ENCODE results near the gene CAD.
A peak's percentile ranks its signal among the peaks of the same experiment; 100 is the strongest.

Gene CAD

DNA sequence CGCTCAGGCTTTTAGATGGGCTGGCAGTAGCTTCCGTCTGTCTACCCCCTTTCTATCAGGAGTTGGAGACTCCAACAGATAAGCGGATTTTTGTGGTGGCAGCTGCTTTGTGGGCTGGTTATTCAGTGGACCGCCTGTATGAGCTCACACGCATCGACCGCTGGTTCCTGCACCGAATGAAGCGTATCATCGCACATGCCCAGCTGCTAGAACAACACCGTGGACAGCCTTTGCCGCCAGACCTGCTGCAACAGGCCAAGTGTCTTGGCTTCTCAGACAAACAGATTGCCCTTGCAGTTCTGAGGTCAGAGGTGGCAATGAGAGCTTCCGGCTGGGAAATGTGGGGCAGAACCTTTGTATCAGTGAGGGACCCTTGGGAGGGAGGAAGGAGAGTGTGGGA, 14.8 kb downstream of the CAD start:
- DNase-seq, result no peak

- no peak for DNase-seq
Observed at GRCh38 chr2:27233341-27233740, 16.2 kb downstream of the CAD start.

DNA sequence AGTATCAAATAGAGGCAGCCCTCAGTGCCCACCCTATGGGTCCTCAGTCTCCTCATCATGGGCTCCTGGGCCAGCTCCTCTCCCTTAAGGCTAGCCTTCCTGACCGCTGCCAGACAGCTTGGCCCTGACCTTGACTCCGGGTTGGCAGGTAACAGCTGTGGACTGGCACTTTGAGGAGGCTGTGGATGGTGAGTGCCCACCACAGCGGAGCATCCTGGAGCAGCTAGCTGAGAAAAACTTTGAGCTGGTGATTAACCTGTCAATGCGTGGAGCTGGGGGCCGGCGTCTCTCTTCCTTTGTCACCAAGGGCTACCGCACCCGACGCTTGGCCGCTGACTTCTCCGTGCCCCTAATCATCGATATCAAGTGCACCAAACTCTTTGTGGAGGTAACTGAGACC, 19.0 kb downstream of the CAD start:
- no peak for DNase-seq

DNA sequence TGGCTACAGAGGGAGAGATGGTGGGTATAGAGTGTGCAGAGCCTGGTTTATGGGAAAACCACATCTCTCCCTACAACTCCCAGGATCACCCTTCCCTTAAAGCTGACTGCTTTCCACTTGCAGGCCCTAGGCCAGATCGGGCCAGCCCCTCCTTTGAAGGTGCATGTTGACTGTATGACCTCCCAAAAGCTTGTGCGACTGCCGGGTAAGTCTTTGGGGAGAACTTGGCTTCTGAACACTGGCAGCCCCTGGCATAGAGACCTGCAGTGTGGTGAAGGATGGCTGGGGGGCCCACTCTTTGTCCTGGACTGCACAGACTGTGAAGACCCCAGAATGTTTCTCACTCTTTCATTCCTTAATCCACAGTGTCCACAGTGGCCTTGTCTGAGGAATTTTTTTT, 19.5 kb downstream of the CAD start:
- no peak for DNase-seq

DNA sequence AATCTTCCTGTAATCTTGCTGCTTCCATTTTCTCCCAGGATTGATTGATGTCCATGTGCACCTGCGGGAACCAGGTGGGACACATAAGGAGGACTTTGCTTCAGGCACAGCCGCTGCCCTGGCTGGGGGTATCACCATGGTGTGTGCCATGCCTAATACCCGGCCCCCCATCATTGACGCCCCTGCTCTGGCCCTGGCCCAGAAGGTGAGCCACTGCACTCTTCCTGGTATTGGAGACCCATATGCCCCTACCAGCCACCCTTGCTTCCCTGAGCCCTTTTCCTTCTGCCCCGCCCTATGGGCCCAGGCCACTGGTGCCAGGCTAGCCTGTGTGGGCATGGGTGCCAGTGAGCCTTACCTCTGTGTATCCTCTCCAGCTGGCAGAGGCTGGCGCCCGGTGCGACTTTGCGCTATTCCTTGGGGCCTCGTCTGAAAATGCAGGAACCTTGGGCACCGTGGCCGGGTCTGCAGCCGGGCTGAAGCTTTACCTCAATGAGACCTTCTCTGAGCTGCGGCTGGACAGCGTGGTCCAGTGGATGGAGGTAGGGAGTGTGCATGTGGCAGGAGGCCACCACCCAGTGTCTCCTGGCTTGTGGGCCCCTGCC, 20.3 kb downstream of the CAD start:
- DNase-seq, result no peak

- no peak for DNase-seq
Observed at GRCh38 chr2:27238976-27239375, 21.8 kb downstream of the CAD start.

DNA sequence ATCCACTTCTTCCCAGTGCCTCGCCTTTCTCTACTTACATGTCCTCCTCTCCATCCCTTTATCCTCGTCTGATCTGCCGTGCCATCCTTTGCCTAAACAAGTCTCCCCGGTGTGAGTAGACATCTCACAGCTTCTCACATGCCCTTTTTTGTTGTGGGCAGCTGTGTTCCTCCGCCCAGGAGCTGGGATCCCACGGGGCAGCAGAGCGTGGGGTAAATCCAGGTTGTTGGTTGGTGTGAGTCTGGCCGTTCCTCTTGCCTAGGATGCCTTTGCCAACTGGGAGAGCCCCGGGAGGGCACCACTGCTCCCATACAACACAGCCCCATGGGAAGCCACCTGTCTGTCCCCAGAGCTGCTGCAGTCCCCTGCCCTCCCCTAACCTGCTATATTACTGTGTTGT, 23.2 kb downstream of the CAD start:
- no peak for DNase-seq

DNA sequence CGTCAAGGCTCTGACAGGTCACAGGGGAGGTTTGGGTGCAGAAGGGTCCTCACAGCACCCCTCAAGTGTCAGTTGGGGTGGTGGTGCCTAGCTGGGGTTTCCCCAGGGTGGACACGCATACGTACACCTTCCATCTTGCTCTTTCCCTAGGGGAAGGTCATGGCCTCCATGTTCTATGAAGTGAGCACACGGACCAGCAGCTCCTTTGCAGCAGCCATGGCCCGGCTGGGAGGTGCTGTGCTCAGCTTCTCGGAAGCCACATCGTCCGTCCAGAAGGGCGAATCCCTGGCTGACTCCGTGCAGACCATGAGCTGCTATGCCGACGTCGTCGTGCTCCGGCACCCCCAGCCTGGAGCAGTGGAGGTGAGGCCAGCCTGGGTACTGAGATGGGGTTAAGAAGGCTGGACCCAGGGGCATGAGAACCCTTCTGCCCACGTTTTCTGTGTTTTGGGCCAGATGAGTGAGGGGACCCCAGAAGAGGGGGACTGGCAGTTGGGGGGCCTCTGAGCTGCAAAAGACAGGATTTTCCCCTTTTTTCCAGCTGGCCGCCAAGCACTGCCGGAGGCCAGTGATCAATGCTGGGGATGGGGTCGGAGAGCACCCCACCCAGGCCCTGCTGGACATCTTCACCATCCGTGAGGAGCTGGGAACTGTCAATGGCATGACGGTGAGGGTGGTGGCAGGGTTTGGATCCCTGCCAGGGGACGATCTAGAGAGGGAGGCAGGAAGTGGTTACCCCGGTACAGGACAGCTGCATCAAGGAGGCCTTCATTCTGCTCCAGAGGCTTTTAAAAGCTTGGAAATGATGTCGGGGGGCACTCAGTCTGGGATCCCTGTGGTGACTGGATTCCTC, 24.8 kb downstream of the CAD start:
- DNase-seq, result no peak

GRCh38 chr2:27242614-27242951, 25.4 kb downstream of the CAD start:
- DNase-seq, result no peak

- DNase-seq, result no peak
Observed at GRCh38 chr2:27243391-27244130, 26.4 kb downstream of the CAD start.

- no peak for DNase-seq
Observed at GRCh38 chr2:27245116-27245515, 27.9 kb downstream of the CAD start.

- no peak for DNase-seq
Observed at GRCh38 chr2:27245626-27246025, 28.5 kb downstream of the CAD start.

GRCh38 chr2:27247893-27248292, 30.7 kb downstream of the CAD start:
- DNase-seq, result no peak

- DNase-seq, result no peak
Observed at GRCh38 chr2:27249159-27249890, 32.2 kb downstream of the CAD start.

- peak; percentile 17 for DNase-seq
Observed at GRCh38 chr2:27249891-27250651, 32.9 kb downstream of the CAD start.

GRCh38 chr2:27250652-27251379, 33.6 kb downstream of the CAD start:
- DNase-seq, result no peak

- no peak for DNase-seq
Observed at GRCh38 chr2:27251766-27252165, 34.6 kb downstream of the CAD start.

DNA sequence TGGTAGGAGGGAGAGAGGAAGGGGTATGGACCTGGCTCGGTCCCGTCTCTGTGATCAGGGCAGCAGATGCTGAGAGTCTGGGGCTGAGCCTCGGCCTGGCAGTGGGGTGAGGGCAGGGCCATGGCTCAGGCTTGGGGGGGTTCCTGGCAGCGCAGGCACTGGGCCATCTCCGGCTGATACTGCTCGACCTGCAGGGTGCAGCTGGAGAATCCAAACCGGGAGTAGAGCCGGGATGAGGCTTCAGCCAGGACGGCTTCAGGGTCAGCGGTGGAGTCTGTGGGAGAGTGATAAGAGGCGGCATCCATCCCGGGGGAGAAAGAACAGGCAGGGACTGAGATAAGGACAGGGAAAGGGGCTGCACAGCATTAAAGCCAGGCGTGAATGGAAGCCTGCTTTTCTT, 38.0 kb downstream of the CAD start:
- no peak for DNase-seq

DNA sequence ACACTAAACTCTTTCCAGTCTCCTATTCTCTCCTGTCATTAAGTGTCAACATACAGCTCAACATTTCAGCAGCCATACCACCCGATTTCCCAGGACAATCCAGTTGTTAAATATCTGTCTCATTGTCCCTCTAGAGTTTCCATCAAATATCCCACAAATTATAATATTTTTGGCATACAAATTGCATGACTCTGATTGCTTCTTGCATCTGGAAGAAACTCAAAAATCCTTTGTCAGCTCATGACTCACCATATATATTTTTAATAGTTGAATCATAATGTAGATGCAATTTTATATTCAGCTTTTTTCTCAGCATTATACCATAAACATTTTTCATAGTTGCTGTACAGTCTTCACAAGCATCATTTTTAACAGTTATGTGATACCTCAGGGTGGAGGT, 38.5 kb downstream of the CAD start:
- no peak for DNase-seq

- no peak for DNase-seq
Observed at GRCh38 chr2:27256855-27257454, 39.8 kb downstream of the CAD start.

DNA sequence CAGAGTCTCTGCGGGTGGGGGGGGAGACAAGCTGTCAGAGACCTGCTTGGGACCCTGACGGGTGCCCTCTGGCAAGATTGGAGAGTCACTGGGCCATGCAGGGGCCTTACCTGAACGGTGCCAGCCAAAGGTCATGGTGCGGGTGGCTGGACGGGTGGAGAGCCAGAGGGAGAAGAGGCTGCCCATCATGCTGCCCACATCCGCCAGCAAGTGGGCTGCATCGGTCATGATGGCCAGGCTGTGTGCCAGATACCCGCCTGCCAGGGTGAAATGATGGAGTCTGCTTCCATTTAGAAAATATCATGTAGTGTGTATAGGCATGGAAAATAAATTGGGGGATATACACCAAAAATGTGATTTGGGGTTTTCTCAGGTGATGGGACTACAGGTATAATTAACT, 40.9 kb downstream of the CAD start:
- DNase-seq, result no peak
